Stomach (tissue), 4 donors: Measurements from ENCODE around the gene CUX1.

Experiments used
- CTCF ChIP-seq, 7 experiments: fragments of 450-650 bp in 4 of 7; fragments of 200-600 bp in 3 of 7; sonication (generic) in 3 of 7; IDR thresholded peaks; one replicate each; pipeline ENCODE4 v1.5.1; 2016 to 2019; ENCODE audit warnings: antibody characterized with exemption in 7 of 7, control low read depth in 2 of 7, mild to moderate bottlenecking in 1 of 7
- EP300 ChIP-seq: sonication (generic); formaldehyde crosslinking; IDR thresholded peaks from one replicate; pipeline ENCODE4 v1.6.1; 2017; ENCODE audit warnings: antibody characterized with exemption
- POLR2A ChIP-seq, 4 donors: fragments of 450-650 bp; IDR thresholded peaks; one replicate each; pipeline ENCODE4 v1.6.1; 2016; ENCODE audit warnings: antibody characterized with exemption in 4 of 4, control low read depth in 2 of 4, mild to moderate bottlenecking in 1 of 4, moderate library complexity in 1 of 4

GRCh38 chr7:102255916-102256315 is 438.5 kb downstream of the CUX1 start:
- no peak for TF ChIP-seq POLR2A (IDR thresholded peaks at IDR 0.05)
- TF ChIP-seq CTCF (IDR thresholded peaks at IDR 0.05) = no peak
- TF ChIP-seq EP300 = no peak
